HUES64 (cell line): Measurements from ENCODE around the gene PLOD3.

Source experiments
- H3K27ac ChIP-seq: 2 replicates; pipeline ENCODE4 v1.7.0; 2013; ENCODE audit warnings: low read depth, low read length, inconsistent platforms
- H3K27me3 ChIP-seq: 2 replicates; pipeline ENCODE4 v1.6.1; 2013; ENCODE audit warnings: mild to moderate bottlenecking, low read length; ENCODE audit not compliant: insufficient read depth
- H3K36me3 ChIP-seq: 2 replicates; pipeline ENCODE4 v1.6.1; 2013; ENCODE audit warnings: mild to moderate bottlenecking, low read length; ENCODE audit not compliant: insufficient read depth
- H3K4me1 ChIP-seq: 2 replicates; pipeline ENCODE4 v1.6.1; 2013; ENCODE audit warnings: mild to moderate bottlenecking, low read length, moderate library complexity; ENCODE audit not compliant: insufficient read depth
- H3K4me3 ChIP-seq: 2 replicates; pipeline ENCODE4 v1.5.1; 2013; ENCODE audit warnings: mild to moderate bottlenecking, low read length, moderate library complexity
- H3K9ac ChIP-seq: 2 replicates; pipeline ENCODE4 v1.6.1; 2013; ENCODE audit warnings: mild to moderate bottlenecking, low read depth, low read length
- H3K9me3 ChIP-seq: 2 replicates; pipeline ENCODE4 v1.6.1; 2013; ENCODE audit warnings: low read depth, low read length; ENCODE audit not compliant: insufficient read depth
- WGBS: fragments of 150-250, 120-280 bp; methylation state at CpG from one replicate; pipeline ENCODE4 v1.1.7; 2013; ENCODE audit warnings: missing lambda C conversion rate; 5-methylcytosine and 5-hydroxymethylcytosine counted together

PLOD3 gene

DNA sequence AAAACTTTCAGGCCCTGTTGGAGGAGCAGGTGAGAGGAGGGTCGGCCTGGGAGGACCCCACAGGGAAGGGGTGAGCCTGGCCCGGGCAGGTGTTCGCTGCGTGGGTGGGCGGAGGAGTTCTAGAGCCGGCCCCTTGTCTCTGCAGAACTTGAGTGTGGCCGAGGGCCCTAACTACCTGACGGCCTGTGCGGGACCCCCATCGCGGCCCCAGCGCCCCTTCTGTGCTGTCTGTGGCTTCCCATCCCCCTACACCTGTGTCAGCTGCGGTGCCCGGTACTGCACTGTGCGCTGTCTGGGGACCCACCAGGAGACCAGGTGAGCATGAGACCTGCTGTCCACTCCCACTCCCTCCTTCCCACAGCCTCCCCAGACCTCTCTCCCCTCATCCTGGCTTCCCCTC is 6.1 kb upstream of the PLOD3 start:
- Histone ChIP-seq H3K9me3 (no peaks in the 10 kb centered on the region), H3K27ac (no peak overlapping the region), H3K4me1 (no peaks in the 10 kb centered on the region), H3K27me3 (no peaks in the 10 kb centered on the region), H3K4me3 (no peak overlapping the region), H3K9ac (no peak overlapping the region), H3K36me3 (peaks cover 31% of the 10 kb centered on the region)
- 93% methylated on average over 15 of the region's 15 CpGs for WGBS

DNA sequence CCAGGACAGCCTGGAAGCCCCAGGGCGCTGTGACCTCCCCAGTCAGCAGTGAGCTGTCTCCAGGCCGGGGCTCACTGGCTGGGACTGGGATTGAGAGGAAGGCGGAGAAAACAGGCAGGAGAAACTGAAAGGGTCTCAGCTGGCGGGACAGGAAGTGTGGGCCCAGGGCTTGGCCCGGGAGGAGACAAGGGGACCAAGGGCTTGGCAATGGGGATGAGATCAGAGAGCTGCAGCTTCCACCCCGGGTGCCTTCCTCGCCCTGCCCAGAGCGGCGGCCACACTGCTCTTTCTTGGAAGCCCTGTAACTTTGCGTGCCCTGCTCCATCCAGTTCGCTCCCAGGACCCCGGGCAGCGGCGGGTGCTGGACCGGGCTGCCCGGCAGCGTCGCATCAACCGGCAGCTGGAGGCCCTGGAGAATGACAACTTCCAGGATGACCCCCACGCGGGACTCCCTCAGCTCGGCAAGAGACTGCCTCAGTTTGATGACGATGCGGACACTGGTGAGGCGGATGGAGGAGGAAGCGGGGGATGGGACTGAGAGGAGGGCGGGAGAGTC is 5.0 kb upstream of the PLOD3 start:
- Histone ChIP-seq H3K4me1 (no peaks in the 10 kb centered on the region), H3K27me3 (no peaks in the 10 kb centered on the region), H3K27ac (no peak overlapping the region), H3K36me3 (peaks cover 26% of the 10 kb centered on the region), H3K4me3 (no peak overlapping the region), H3K9me3 (no peaks in the 10 kb centered on the region), H3K9ac (no peak overlapping the region)
- WGBS = 87% methylated on average over 27 of the region's 27 CpGs

DNA sequence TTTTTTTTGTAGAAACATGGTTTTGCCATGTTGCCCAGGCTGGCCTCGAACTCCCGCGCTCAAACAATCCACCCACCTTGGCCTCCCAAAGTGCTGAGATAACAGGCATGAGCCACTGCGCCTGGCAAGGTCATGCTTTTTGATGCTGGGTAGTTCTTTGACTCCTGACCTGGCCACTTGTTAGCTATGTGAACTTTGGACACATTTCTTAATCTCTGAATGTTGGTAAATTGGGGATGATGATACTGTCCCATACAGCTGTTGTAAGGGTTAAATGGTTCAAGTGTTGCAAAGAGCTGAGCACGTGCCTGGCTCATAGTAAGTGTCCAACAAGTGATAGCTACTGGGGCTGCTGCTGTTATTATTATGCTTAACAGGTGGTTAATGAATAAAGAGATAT is 2.9 kb upstream of the PLOD3 start:
- Histone ChIP-seq H3K27ac (no peak overlapping the region), H3K4me3 (no peak overlapping the region), H3K4me1 (peaks cover 5% of the 10 kb centered on the region; the same call in 1 of the 2 replicates), H3K27me3 (no peaks in the 10 kb centered on the region), H3K9me3 (no peaks in the 10 kb centered on the region), H3K9ac (no peak overlapping the region), H3K36me3 (peaks cover 23% of the 10 kb centered on the region)
- 95% methylated on average over 5 of the region's 5 CpGs for WGBS

DNA sequence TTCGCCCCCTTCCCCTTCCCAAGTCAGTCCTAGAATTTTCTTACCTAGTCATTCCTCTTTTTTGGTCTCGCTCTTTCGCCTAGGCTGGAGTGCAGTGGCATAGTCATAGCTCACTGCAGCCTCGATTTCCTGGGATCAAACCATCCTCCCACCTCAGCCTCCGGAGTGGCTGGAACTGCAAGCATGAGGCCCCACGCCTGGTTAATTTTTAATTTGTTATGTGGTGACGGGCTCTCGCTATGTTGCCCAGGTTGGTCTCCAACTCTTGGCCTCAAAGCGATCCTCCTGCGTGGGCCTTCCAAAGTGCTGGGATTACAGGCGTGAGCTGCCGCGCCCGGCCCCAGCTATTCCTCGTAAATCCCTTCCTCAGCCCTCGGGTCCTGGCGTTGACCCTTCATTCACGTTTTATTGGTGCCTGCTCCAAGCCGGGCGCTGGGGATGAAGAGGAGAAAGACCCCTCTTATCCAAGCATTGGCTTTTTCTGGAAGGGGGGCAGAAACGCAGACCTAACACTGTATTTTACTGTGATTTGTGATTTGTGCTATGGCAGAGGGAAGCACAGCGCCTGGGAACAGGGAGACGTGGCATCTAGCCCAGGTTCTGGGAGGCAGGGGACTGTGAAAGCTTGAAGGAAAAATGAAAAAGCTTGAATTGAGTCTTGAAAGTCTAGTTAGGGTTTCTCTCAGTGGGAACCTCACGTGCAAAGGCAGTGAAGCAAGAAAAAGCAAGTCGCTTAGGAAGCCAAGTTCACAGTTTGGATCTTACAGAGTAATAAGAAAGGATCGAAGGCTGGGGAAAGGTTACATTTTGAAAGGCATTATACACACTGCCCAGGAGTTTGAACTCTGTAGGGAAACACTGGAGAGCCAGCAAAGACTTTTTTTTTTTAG is 1.1 kb upstream of the PLOD3 start:
- Histone ChIP-seq H3K27ac (peak overlapping the region; percentile 29; the same call in 1 of the 2 replicates), H3K9me3 (no peaks in the 10 kb centered on the region), H3K4me1 (peaks cover 5% of the 10 kb centered on the region; the same call in 1 of the 2 replicates), H3K9ac (peak overlapping the region; percentile 60), H3K36me3 (peaks cover 12% of the 10 kb centered on the region), H3K27me3 (no peaks in the 10 kb centered on the region), H3K4me3 (peak overlapping the region; percentile 80)
- 13% methylated on average over 25 of the region's 26 CpGs for whole genome bisulfite sequencing

DNA sequence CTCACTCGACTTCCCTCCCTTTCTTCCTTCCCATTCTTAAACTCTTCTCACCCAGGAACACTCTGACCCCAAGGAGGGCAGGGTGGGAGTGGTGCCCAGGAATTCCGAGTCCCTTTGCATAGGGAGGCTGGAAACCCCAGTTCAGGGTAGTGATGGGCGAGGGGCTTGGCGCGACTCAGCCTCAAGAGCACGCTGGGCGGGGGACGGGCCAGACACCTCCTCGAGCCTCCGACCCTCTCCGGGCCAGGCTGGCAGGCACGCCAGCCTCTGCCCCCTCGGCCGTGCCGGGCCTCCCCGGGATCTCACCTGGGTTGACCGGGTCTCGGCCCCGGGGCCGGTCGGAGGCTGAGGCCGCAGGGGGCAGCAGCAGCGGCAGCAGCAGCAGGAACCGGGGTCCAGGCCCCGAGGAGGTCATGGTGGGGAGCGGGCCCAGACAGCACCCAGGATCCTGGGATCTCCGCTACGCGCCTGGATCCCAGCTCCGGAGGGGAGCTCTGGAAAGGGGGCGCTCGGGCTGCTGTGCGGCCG is 457 bp downstream of the PLOD3 start:
- Histone ChIP-seq H3K27me3 (no peaks in the 10 kb centered on the region), H3K36me3 (peaks cover 14% of the 10 kb centered on the region), H3K4me3 (peak overlapping the region; percentile 80), H3K27ac (peak overlapping the region; percentile 96; the same call in 1 of the 2 replicates), H3K9me3 (no peaks in the 10 kb centered on the region), H3K9ac (peak overlapping the region; percentile 68), H3K4me1 (peaks cover 5% of the 10 kb centered on the region; the same call in 1 of the 2 replicates)
- under 1% methylated on average over 34 of the region's 34 CpGs for WGBS

DNA sequence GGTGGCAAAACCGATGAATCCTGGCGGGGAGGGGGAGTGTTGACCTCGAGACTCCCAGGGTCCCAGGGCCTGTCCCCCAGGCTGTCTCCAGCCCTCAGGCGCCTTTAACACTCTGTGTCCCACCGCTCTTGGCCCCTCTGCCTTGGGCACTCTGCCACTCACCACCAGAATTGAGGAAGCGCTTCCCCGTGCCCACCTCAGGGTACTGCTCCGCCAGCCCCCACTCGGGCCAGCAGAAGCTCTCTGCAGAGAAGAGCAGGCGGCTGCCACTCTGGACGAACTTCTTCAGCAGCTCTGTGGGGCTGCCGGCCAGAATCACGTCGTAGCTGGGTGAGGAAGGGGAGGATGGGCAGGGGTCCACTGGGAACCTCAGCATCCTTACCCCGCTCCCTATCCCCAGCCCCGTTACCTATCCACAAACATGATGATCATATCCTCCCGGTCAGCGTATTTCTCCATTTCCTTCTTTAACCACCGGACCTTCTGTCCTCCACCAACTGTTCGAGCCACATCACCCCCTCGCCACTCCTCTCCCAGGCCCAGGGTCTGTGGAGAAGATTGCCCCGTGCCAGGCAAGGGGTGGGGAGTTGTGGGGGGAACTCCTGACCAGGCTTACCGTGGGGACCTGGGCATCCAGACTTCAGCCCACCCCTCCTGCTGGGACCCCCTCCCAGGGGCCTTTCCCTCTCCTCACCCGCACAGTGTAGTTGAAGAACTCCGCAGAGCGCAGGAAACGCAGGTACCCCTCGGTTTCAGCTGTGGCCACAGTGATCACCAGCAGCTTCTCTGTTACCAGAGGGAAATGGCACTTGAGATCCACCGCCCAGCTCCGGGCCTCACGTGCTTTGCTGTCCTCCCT is 1.2 kb downstream of the PLOD3 start:
- WGBS = 71% methylated on average over 30 of the region's 31 CpGs
- no peaks in the 10 kb centered on the region for H3K9me3 ChIP-seq
- H3K27ac ChIP-seq = no peak overlapping the region
- peak overlapping the region; percentile 68; the same call in 1 of the 2 replicates for H3K9ac ChIP-seq
- H3K36me3 ChIP-seq = peaks cover 21% of the 10 kb centered on the region
- peaks cover 5% of the 10 kb centered on the region; the same call in 1 of the 2 replicates for H3K4me1 ChIP-seq
- peak overlapping the region; percentile 80 for H3K4me3 ChIP-seq
- H3K27me3 ChIP-seq = no peaks in the 10 kb centered on the region

DNA sequence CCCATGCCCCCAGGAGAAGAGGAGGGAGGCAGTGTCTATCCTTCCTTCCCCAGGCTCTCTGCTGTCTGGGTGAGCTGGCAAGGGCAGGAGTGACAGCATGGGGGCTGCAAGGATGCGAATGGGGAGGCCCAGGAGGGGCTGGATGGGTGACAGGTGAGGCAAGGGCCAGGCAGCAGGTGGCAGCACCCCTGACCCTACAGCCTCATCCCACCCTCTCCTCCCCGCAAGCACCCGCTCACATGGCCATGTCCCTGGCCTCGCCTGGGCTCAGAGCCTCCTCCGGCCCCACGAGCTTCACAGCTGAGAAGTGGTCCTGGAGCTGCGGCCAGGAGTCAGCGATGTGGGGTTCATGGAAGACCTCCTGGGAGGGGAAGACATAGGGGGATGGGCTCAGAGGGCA is 5.4 kb downstream of the PLOD3 start:
- Histone ChIP-seq H3K36me3 (peaks cover 37% of the 10 kb centered on the region), H3K9ac (no peak overlapping the region), H3K9me3 (no peaks in the 10 kb centered on the region), H3K27ac (no peak overlapping the region), H3K4me1 (peaks cover 5% of the 10 kb centered on the region; the same call in 1 of the 2 replicates), H3K4me3 (no peak overlapping the region), H3K27me3 (no peaks in the 10 kb centered on the region)
- 97% methylated on average over 7 of the region's 8 CpGs for WGBS

DNA sequence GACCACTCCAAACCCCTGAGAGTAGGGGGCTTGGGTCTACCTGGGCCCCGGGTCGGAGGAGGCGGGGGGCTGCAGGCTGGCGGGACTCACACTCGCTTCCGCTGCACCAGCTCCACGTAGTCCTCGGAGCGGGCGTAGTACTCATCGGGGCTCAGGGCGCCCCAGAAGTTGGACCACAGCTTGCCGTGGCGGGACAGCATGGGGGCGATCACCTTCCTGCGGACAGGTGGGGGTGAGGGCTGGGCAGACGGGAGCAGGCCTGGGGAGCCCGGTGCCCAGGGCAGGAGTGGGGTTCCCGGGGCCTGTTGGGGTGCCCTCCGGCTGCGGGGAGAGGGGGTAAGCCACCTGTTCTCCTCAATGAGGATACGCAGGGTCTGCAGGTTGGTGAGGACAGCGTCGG is 5.9 kb downstream of the PLOD3 start:
- peaks cover 39% of the 10 kb centered on the region for H3K36me3 ChIP-seq
- 96% methylated on average over 24 of the region's 24 CpGs for WGBS
- no peaks in the 10 kb centered on the region for H3K27me3 ChIP-seq

DNA sequence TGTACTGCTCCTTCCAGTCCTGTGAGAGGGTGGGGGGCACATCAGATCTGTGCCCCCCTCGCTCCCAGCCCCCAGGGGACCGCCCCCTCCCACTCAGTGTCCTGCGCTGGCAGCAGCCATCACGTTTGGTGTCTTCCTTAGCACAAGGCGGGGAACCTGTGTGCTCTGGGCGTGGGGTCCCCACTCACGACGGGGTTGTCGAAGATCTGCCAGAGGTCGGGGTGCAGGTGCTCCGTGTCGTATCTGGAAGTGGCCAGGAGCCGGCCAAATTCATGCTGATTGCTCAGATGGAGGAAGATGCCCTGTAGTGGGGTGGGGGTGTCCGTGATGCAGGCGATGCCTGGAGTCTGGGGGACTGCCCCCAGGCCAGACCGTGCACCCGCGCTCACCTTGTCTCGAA is 7.2 kb downstream of the PLOD3 start:
- no peak overlapping the region for H3K9ac ChIP-seq
- peaks cover 39% of the 10 kb centered on the region for H3K36me3 ChIP-seq
- H3K9me3 ChIP-seq = no peaks in the 10 kb centered on the region
- H3K4me1 ChIP-seq = no peaks in the 10 kb centered on the region
- no peak overlapping the region for H3K27ac ChIP-seq
- H3K4me3 ChIP-seq = no peak overlapping the region
- 93% methylated on average over 19 of the region's 19 CpGs for WGBS
- no peaks in the 10 kb centered on the region for H3K27me3 ChIP-seq

More for the DNA sequence above, 5.9 kb downstream of the PLOD3 start:
- Histone ChIP-seq H3K4me3 (no peak overlapping the region), H3K9ac (no peak overlapping the region), H3K9me3 (no peaks in the 10 kb centered on the region), H3K27ac (no peak overlapping the region), H3K4me1 (peaks cover 3% of the 10 kb centered on the region; the same call in 1 of the 2 replicates)

DNA sequence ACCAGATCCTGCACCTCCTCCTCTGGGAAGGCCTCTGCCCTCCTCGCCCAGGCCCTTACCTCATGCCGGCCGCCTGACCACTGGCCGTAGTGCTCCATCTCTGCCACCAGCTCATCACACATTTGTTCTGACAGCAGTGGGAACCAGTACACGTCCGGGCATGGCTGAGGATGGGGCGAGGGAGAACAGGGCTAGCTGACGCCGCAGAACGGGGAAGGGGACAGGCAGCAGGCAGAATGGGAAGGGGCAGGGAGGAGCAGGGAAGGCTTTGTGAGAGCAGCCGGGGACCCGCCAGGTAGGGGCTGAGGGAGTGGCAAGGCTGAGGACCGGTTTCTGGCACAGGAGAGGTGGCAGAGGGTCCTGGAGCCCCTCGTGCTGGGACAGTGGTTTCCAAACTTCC is 8.6 kb downstream of the PLOD3 start:
- Histone ChIP-seq H3K27me3 (no peaks in the 10 kb centered on the region), H3K36me3 (peaks cover 34% of the 10 kb centered on the region), H3K4me1 (no peaks in the 10 kb centered on the region), H3K9me3 (no peaks in the 10 kb centered on the region), H3K9ac (no peak overlapping the region), H3K4me3 (no peak overlapping the region), H3K27ac (no peak overlapping the region)
- WGBS = 96% methylated on average over 14 of the region's 14 CpGs
